ENCODE results near the gene CEACAM6. TPM values are rescaled to one million over a fixed set of nuclear protein-coding genes. Genes with fewer than 3 reads are reported as not detected.

Gene CEACAM6
- total and polyA plus RNA-seq, 2 donors (not counting 1 experiment from before 2014, with no cell fraction given), result not detected

- Histone ChIP-seq H3K4me1 (ENCODE audit: control insufficient read depth in 2 of 2, insufficient read depth in 2 of 2, low read length in 2 of 2) (no peaks in the 10 kb centered on the region), H3K79me2 (ENCODE audit: control insufficient read depth, insufficient read depth, low read length) (no peaks in the 10 kb centered on the region), H3K36me3 (replicated peaks in 1 of 2; ENCODE audit: control extremely low read depth in 1 of 2, control insufficient read depth in 1 of 2, extremely low read depth in 1 of 2, insufficient read depth in 2 of 2, low read length in 1 of 2) (no peaks in the 10 kb centered on the region), H3K27ac (ENCODE audit: low read length in 2 of 2) (no peak overlapping the region), H3K9me3 (ENCODE audit: control extremely low read depth in 1 of 3, control insufficient read depth in 2 of 3, insufficient read depth in 1 of 3, low read length in 2 of 3) (no peaks in the 10 kb centered on the region), H3K4me2 (replicated peaks; ENCODE audit: low read depth, low read length, poor library complexity, severe bottlenecking) (no peak overlapping the region), H4K20me1 (ENCODE audit: control insufficient read depth, insufficient read depth, low read length, poor library complexity, severe bottlenecking) (no peaks in the 10 kb centered on the region), H3K9ac (ENCODE audit: low read length) (no peak overlapping the region), H3K4me3 (ENCODE audit: control extremely low read depth in 1 of 5, extremely low read depth in 1 of 5, insufficient read depth in 1 of 5, low read depth in 2 of 5, low read length in 4 of 5) (no peak overlapping the region), H3K27me3 (replicated peaks in 1 of 4; ENCODE audit: control extremely low read depth in 1 of 4, control insufficient read depth in 3 of 4, insufficient read depth in 4 of 4, low read length in 3 of 4) (peaks cover 0 to 22% (median 0%) of the 10 kb centered on the region in 4 experiments), H2AFZ (ENCODE audit: insufficient read depth, low read depth, low read length, poor library complexity, severe bottlenecking) (no peak overlapping the region)
- POLR2A ChIA-PET, result no interaction called here
- no peaks in the 10 kb centered on the region for H3K4me1 Mint-ChIP-seq
- TF ChIP-seq EZH2 (IDR thresholded peaks at IDR 0.05; ENCODE audit: borderline replicate concordance, insufficient read depth, low read depth, low read length, poor library complexity, severe bottlenecking) (no peak), CTCF (IDR thresholded peaks at IDR 0.05) (no peak)
- no peaks in the 10 kb centered on the region for H3K9me3 Mint-ChIP-seq (ENCODE audit: insufficient read depth)
- H3K4me3 Mint-ChIP-seq, result no peak overlapping the region
- no peak for DNase-seq
- no peak for ATAC-seq (ENCODE audit: low read depth)
- intact Hi-C loops (cut with micrococcal nuclease), result no loop called here
- no peak overlapping the region for H3K27ac Mint-ChIP-seq
- peaks cover 41% of the 10 kb centered on the region for H3K27me3 Mint-ChIP-seq
- whole genome bisulfite sequencing (ENCODE audit: insufficient coverage), result 79% methylated on average over 6 of the region's 6 CpGs
- CTCF ChIA-PET, result interaction anchor here (0.9 kb wide), 1 partner anchor 12 kb away, joined by 3 read pairs; no protein-coding TSS in a partner anchor
Observed at GRCh38 chr19:41718761-41719160, 36.6 kb upstream of the CEACAM6 start.

GRCh38 chr19:41720103-41720502 is 35.2 kb upstream of the CEACAM6 start:
- no peak overlapping the region for H3K4me3 ChIP-seq (ENCODE audit: control extremely low read depth in 1 of 5, extremely low read depth in 1 of 5, insufficient read depth in 1 of 5, low read depth in 2 of 5, low read length in 4 of 5)
- H3K4me2 ChIP-seq (replicated peaks; ENCODE audit: low read depth, low read length, poor library complexity, severe bottlenecking), result no peak overlapping the region
- DNase-seq (no peak), ATAC-seq (ENCODE audit: low read depth) (no peak)
- Mint-ChIP-seq H3K4me1 (no peaks in the 10 kb centered on the region), H3K4me3 (no peak overlapping the region), H3K9me3 (ENCODE audit: insufficient read depth) (no peaks in the 10 kb centered on the region), H3K27me3 (peaks cover 38% of the 10 kb centered on the region), H3K27ac (no peak overlapping the region)
- no peak overlapping the region for H3K9ac ChIP-seq (ENCODE audit: low read length)
- no peak overlapping the region for H3K27ac ChIP-seq (ENCODE audit: low read length in 2 of 2)
- H3K9me3 ChIP-seq (ENCODE audit: control extremely low read depth in 1 of 3, control insufficient read depth in 2 of 3, insufficient read depth in 1 of 3, low read length in 2 of 3), result no peaks in the 10 kb centered on the region
- no peaks in the 10 kb centered on the region for H3K4me1 ChIP-seq (ENCODE audit: control insufficient read depth in 2 of 2, insufficient read depth in 2 of 2, low read length in 2 of 2)
- peaks cover 0 to 22% (median 3%) of the 10 kb centered on the region in 4 experiments for H3K27me3 ChIP-seq (replicated peaks in 1 of 4; ENCODE audit: control extremely low read depth in 1 of 4, control insufficient read depth in 3 of 4, insufficient read depth in 4 of 4, low read length in 3 of 4)
- CTCF ChIA-PET, result no interaction called here
- H2AFZ ChIP-seq (ENCODE audit: insufficient read depth, low read depth, low read length, poor library complexity, severe bottlenecking), result no peak overlapping the region
- no peaks in the 10 kb centered on the region for H4K20me1 ChIP-seq (ENCODE audit: control insufficient read depth, insufficient read depth, low read length, poor library complexity, severe bottlenecking)
- H3K79me2 ChIP-seq (ENCODE audit: control insufficient read depth, insufficient read depth, low read length), result no peaks in the 10 kb centered on the region
- 95% methylated on average over 2 of the region's 3 CpGs for WGBS (ENCODE audit: insufficient coverage)
- intact Hi-C loops (cut with micrococcal nuclease), result no loop called here
- H3K36me3 ChIP-seq (replicated peaks in 1 of 2; ENCODE audit: control extremely low read depth in 1 of 2, control insufficient read depth in 1 of 2, extremely low read depth in 1 of 2, insufficient read depth in 2 of 2, low read length in 1 of 2), result no peaks in the 10 kb centered on the region
- no peak for TF ChIP-seq EZH2 (IDR thresholded peaks at IDR 0.05; ENCODE audit: borderline replicate concordance, insufficient read depth, low read depth, low read length, poor library complexity, severe bottlenecking)
- no peak for TF ChIP-seq CTCF (IDR thresholded peaks at IDR 0.05)
- POLR2A ChIA-PET, result no interaction called here
